Activated gamma-delta T cell treated with anti-CD3 and anti-CD28 coated beads, Interleukin-2, amount 50 U/mL, for 16 hours (primary cell): ENCODE results near the gene KIAA1191.
"Not testable (repeated sequence)": the region's sequence is repeated elsewhere in the genome, so short reads cannot be mapped to it uniquely, and the experiment has no call there.

Experiments
- DNase-seq: peaks from one replicate; pipeline ENCODE4 v3.0.0-alpha.2; 2020; ENCODE audit warnings: low read depth

Gene KIAA1191

GRCh38 chr5:176317534-176318374 is 43.8 kb downstream of the KIAA1191 start:
- DNase-seq: no peak

- not testable (repeated sequence) for DNase-seq
Observed at GRCh38 chr5:176305356-176305755, 56.2 kb downstream of the KIAA1191 start.
